Measurements from ENCODE around the gene IGFL1. TPM values are rescaled to one million over a fixed set of nuclear protein-coding genes. Genes with fewer than 3 reads are reported as not detected.
"Not testable (repeated sequence)": the region's sequence is repeated elsewhere in the genome, so short reads cannot be mapped to it uniquely, and the experiment has no call there.

IGFL1 gene
- total RNA-seq, 3 donors from 2014 or later, result not detected

GRCh38 chr19:46240693-46241092 lies 11.2 kb downstream of the IGFL1 start:
- no peak for TF ChIP-seq CTCF (IDR thresholded peaks at IDR 0.05)
- TF ChIP-seq POLR2AphosphoS5 (IDR thresholded peaks at IDR 0.05), result no peak
- TF ChIP-seq POLR2A (IDR thresholded peaks at IDR 0.05), result no peak
- Histone ChIP-seq H3K27ac (no peak overlapping the region), H3K27me3 (peaks cover 0 to 6% of the 10 kb centered on the region in 2 donors), H3K4me1 (no peaks in the 10 kb centered on the region), H3K9me3 (no peaks in the 10 kb centered on the region), H3K4me3 (no peak overlapping the region), H3K36me3 (no peaks in the 10 kb centered on the region)
- no peak for DNase-seq (ENCODE audit: low spot score in 2 of 2)
- intact Hi-C loops (cut with DNase I; ENCODE audit: low total_unique reads), result no loop called here

- Histone ChIP-seq H3K27ac (no peak overlapping the region), H3K36me3 (no peaks in the 10 kb centered on the region), H3K9me3 (no peaks in the 10 kb centered on the region), H3K4me3 (no peak overlapping the region), H3K27me3 (peaks cover 0 to 6% of the 10 kb centered on the region in 2 donors), H3K4me1 (no peaks in the 10 kb centered on the region)
- intact Hi-C loops (cut with DNase I; ENCODE audit: low total_unique reads), result no loop called here
- TF ChIP-seq POLR2AphosphoS5 (IDR thresholded peaks at IDR 0.05), result no peak
- TF ChIP-seq CTCF (IDR thresholded peaks at IDR 0.05), result no peak
- no peak for TF ChIP-seq POLR2A (IDR thresholded peaks at IDR 0.05)
- no peak for DNase-seq (ENCODE audit: low spot score in 2 of 2)
Observed at GRCh38 chr19:46241626-46242025, 12.1 kb downstream of the IGFL1 start.

GRCh38 chr19:46243081-46243654 lies 13.6 kb downstream of the IGFL1 start:
- H3K4me3 ChIP-seq; DNase-seq (ENCODE audit: low spot score in 2 of 2); H3K4me1 ChIP-seq; H3K9me3 ChIP-seq; H3K27me3 ChIP-seq; intact Hi-C loops (cut with DNase I; ENCODE audit: low total_unique reads); H3K36me3 ChIP-seq; H3K27ac ChIP-seq: not testable (repeated sequence)

- H3K27me3 ChIP-seq, result no peaks in the 10 kb centered on the region
- no peaks in the 10 kb centered on the region for H3K9me3 ChIP-seq
- no peak overlapping the region for H3K27ac ChIP-seq
- H3K36me3 ChIP-seq, result no peaks in the 10 kb centered on the region
- intact Hi-C loops (cut with DNase I; ENCODE audit: low total_unique reads), result no loop called here
- no peaks in the 10 kb centered on the region for H3K4me1 ChIP-seq
- TF ChIP-seq POLR2AphosphoS5 (IDR thresholded peaks at IDR 0.05) (no peak), CTCF (IDR thresholded peaks at IDR 0.05) (no peak), POLR2A (IDR thresholded peaks at IDR 0.05) (no peak)
- DNase-seq (ENCODE audit: low spot score in 2 of 2), result no peak
- H3K4me3 ChIP-seq, result no peak overlapping the region
Observed at GRCh38 chr19:46250076-46250735, 20.7 kb downstream of the IGFL1 start.

- H3K4me3 ChIP-seq, result no peak overlapping the region
- H3K4me1 ChIP-seq, result no peaks in the 10 kb centered on the region
- TF ChIP-seq POLR2AphosphoS5 (IDR thresholded peaks at IDR 0.05), result no peak
- TF ChIP-seq CTCF (IDR thresholded peaks at IDR 0.05), result no peak
- TF ChIP-seq POLR2A (IDR thresholded peaks at IDR 0.05), result no peak
- no peaks in the 10 kb centered on the region for H3K36me3 ChIP-seq
- no peak for DNase-seq (ENCODE audit: low spot score in 2 of 2)
- no peaks in the 10 kb centered on the region for H3K9me3 ChIP-seq
- no peaks in the 10 kb centered on the region for H3K27me3 ChIP-seq
- no peak overlapping the region for H3K27ac ChIP-seq
- intact Hi-C loops (cut with DNase I; ENCODE audit: low total_unique reads), result no loop called here
Observed at GRCh38 chr19:46251416-46251815, 21.9 kb downstream of the IGFL1 start.
